HL-60 (cell line): ENCODE measurements around the gene QRICH1.

Source experiments
- CTCF ChIP-seq: IDR thresholded peaks from one replicate; pipeline ENCODE4 v1.5.1; 2011; ENCODE audit warnings: low read length, control low read depth, inconsistent platforms; ENCODE audit not compliant: insufficient read depth
- GABPA ChIP-seq: IDR thresholded peaks from 2 replicates; pipeline ENCODE4 v1.6.1; 2012; ENCODE audit warnings: low read depth
- POLR2AphosphoS5 ChIP-seq: IDR thresholded peaks from 2 replicates; pipeline ENCODE4 v1.6.1; 2012; ENCODE audit warnings: low read depth
- REST ChIP-seq: IDR thresholded peaks from 2 replicates; pipeline ENCODE4 v1.6.1; 2012; ENCODE audit warnings: low read depth; ENCODE audit not compliant: insufficient replicate concordance

GRCh38 chr3:49017229-49017970 is 76.5 kb downstream of the QRICH1 start:
- no peak for TF ChIP-seq CTCF
- no peak for TF ChIP-seq REST
- no peak for TF ChIP-seq POLR2AphosphoS5
- no peak for TF ChIP-seq GABPA
